Panc1 (cell line): ENCODE results near the gene ENTHD1.

Source experiments
- POLR2AphosphoS5 ChIP-seq: IDR thresholded peaks from 2 replicates; pipeline ENCODE4 v1.6.1; 2012; ENCODE audit warnings: mild to moderate bottlenecking, low read depth, low read length, moderate library complexity
- SIN3A ChIP-seq: IDR thresholded peaks from 2 replicates; pipeline ENCODE4 v1.6.1; 2012; ENCODE audit warnings: low read depth, mild to moderate bottlenecking, low read length, moderate library complexity, borderline replicate concordance; ENCODE audit not compliant: insufficient read depth
- TCF7L2 ChIP-seq: IDR thresholded peaks from 2 replicates; pipeline ENCODE4 v1.6.1; 2011; ENCODE audit warnings: mild to moderate bottlenecking, low read depth, low read length, inconsistent platforms
- TF ChIP-seq, protein P1 (sequence below): fragments of 450-650 bp; IDR thresholded peaks from 2 replicates; pipeline ENCODE4 v1.5.1; 2017; ENCODE audit warnings: mild to moderate bottlenecking

DNA sequence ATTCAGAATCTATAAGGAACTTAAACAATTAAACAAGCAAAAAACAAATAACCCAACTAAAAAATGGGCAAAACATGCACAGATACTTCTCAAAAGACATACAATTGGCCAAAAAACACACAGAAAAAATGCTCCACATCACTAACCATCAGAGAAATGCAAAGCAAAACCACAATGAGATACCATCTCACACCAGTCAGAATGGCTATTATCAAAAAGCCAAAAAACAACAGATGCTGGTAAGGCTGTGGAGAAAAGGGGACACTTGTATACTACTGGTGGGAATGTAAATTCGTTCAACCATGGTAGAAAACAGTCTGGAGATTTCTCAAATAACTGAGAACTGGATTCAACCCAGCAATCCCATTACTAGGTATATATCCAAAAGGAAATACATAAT, 24.8 kb downstream of the ENTHD1 start:
- TF ChIP-seq, protein P1, sequence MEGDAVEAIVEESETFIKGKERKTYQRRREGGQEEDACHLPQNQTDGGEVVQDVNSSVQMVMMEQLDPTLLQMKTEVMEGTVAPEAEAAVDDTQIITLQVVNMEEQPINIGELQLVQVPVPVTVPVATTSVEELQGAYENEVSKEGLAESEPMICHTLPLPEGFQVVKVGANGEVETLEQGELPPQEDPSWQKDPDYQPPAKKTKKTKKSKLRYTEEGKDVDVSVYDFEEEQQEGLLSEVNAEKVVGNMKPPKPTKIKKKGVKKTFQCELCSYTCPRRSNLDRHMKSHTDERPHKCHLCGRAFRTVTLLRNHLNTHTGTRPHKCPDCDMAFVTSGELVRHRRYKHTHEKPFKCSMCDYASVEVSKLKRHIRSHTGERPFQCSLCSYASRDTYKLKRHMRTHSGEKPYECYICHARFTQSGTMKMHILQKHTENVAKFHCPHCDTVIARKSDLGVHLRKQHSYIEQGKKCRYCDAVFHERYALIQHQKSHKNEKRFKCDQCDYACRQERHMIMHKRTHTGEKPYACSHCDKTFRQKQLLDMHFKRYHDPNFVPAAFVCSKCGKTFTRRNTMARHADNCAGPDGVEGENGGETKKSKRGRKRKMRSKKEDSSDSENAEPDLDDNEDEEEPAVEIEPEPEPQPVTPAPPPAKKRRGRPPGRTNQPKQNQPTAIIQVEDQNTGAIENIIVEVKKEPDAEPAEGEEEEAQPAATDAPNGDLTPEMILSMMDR = no peak
- TF ChIP-seq SIN3A = no peak
- TF ChIP-seq POLR2AphosphoS5 = no peak
- no peak for TF ChIP-seq TCF7L2
